ENCODE measurements around the gene FIGNL2. TPM values are rescaled to one million over a fixed set of nuclear protein-coding genes. Genes with fewer than 3 reads are reported as not detected.

FIGNL2 gene
- under 0.01 and 0.09 TPM in 2 replicates for total RNA-seq

GRCh38 chr12:51848326-51848727 lies at the start of gene FIGNL2:
FIGNL2 (minus strand) TSS chr12:51848718; CDS start chr12:51822413, 26,305 bp downstream.

GRCh38 chr12:51887476-51888315 lies 39.2 kb upstream of the FIGNL2 start, which contains the start of gene ANKRD33:
ANKRD33 (plus strand) TSS chr12:51888103; CDS start chr12:51888187, 84 bp downstream.

Other genes with a start within 250 kb of the FIGNL2 start
- not detected in 2 replicates for gene ANKRD33, start 39.4 kb upstream of the FIGNL2 start, total RNA-seq
- 3.9 and 4.4 TPM in 2 replicates for gene ACVRL1, start 58.8 kb upstream of the FIGNL2 start, total RNA-seq
- gene ACVR1B, start 103.0 kb upstream of the FIGNL2 start, total RNA-seq: 8.0 and 11.1 TPM in 2 replicates
- gene TAMALIN, start 158.2 kb upstream of the FIGNL2 start, total RNA-seq: 0.28 and 1.5 TPM in 2 replicates
- gene NR4A1, start 202.7 kb upstream of the FIGNL2 start, total RNA-seq: 0.89 and 1.5 TPM in 2 replicates
- gene ATG101, start 221.3 kb upstream of the FIGNL2 start, total RNA-seq: 69.7 and 90.9 TPM in 2 replicates
- 0.23 TPM in 1 of 2 replicates, not detected in the other for gene SMIM41, start 231.0 kb upstream of the FIGNL2 start, total RNA-seq